HCT116 (cell line): ENCODE results near the gene PDE10A.

ENCODE experiments used
- CTCF ChIP-seq, 3 experiments: fragments of 200-600 bp in 1 of 3; sonication (generic) in 1 of 3; IDR thresholded peaks in 2 of 3; conservative IDR thresholded peaks in 1 of 3; 2 replicates each; pipeline ENCODE4 v1.5.1; 2012 to 2017; ENCODE audit warnings: low read depth in 2 of 3, low read length in 2 of 3, antibody characterized with exemption in 1 of 3, borderline replicate concordance in 1 of 3, control low read depth in 1 of 3, mild to moderate bottlenecking in 1 of 3, mixed read lengths in 1 of 3, mixed run types in 1 of 3, moderate library complexity in 1 of 3; ENCODE audit not compliant: insufficient read depth in 1 of 3
- EZH2 ChIP-seq: fragments of 200-600 bp; sonication (generic); IDR thresholded peaks from 2 replicates; pipeline ENCODE4 v1.6.1; 2017; ENCODE audit warnings: antibody characterized with exemption, mixed run types
- POLR2AphosphoS5 ChIP-seq: IDR thresholded peaks from 2 replicates; pipeline ENCODE4 v1.6.1; 2011; ENCODE audit warnings: mild to moderate bottlenecking, low read depth, low read length, moderate library complexity
- SP1 ChIP-seq: IDR thresholded peaks from 2 replicates; pipeline ENCODE4 v1.6.1; 2012; ENCODE audit warnings: low read depth
- ZBTB33 ChIP-seq: IDR thresholded peaks from 2 replicates; pipeline ENCODE4 v1.6.1; 2011; ENCODE audit warnings: mild to moderate bottlenecking, low read length, moderate library complexity; ENCODE audit not compliant: insufficient replicate concordance; ENCODE audit errors: extremely low read depth
- TF ChIP-seq, protein P1 (sequence below): IDR thresholded peaks from 2 replicates; pipeline ENCODE4 v1.6.1; 2012; ENCODE audit warnings: low read depth

DNA sequence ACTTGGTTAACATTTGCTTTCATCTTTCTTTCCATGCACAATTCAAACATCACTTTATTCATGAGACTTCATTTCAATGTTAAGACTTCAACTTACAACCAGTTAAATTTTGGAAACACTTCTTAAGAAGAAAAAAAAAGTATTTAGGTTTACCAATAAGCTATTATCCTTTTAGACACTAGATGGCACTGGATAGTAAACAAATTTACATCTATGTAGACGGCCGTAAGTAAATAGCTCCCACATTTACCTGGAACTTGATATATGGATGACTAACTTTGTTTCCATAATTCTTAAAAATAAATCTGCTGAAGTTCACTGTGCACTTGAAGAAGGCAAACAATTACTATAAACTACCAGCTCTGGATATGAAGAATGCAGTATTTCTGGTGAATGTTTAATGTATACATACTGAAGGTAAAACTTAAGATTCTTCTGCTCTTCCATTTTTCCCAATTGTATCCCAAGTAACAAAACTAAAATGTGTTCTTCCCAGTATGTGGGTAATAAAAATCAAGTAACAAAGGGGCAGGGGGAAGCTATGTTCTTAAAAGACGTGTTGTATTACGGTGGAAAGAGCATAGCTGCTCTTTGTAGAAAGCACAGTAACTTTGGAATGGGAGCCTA, 223.0 kb downstream of the PDE10A start:
- TF ChIP-seq EZH2 (no peak), CTCF (IDR thresholded peaks at IDR 0.05 in 2 of 3, conservative IDR thresholded peaks at IDR 0.05 in 1 of 3; ENCODE audit: borderline replicate concordance in 1 of 3, insufficient read depth in 1 of 3, low read depth in 2 of 3, low read length in 2 of 3) (peak; percentile 32 to 64 (median 49); a peak in 5 of 6 replicates), ZBTB33 (no peak), POLR2AphosphoS5 (no peak), SP1 (no peak)
- TF ChIP-seq, protein P1, sequence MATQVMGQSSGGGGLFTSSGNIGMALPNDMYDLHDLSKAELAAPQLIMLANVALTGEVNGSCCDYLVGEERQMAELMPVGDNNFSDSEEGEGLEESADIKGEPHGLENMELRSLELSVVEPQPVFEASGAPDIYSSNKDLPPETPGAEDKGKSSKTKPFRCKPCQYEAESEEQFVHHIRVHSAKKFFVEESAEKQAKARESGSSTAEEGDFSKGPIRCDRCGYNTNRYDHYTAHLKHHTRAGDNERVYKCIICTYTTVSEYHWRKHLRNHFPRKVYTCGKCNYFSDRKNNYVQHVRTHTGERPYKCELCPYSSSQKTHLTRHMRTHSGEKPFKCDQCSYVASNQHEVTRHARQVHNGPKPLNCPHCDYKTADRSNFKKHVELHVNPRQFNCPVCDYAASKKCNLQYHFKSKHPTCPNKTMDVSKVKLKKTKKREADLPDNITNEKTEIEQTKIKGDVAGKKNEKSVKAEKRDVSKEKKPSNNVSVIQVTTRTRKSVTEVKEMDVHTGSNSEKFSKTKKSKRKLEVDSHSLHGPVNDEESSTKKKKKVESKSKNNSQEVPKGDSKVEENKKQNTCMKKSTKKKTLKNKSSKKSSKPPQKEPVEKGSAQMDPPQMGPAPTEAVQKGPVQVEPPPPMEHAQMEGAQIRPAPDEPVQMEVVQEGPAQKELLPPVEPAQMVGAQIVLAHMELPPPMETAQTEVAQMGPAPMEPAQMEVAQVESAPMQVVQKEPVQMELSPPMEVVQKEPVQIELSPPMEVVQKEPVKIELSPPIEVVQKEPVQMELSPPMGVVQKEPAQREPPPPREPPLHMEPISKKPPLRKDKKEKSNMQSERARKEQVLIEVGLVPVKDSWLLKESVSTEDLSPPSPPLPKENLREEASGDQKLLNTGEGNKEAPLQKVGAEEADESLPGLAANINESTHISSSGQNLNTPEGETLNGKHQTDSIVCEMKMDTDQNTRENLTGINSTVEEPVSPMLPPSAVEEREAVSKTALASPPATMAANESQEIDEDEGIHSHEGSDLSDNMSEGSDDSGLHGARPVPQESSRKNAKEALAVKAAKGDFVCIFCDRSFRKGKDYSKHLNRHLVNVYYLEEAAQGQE: no peak
